Breast epithelium (tissue), 3 donors: ENCODE measurements around the gene ABTB2.

Source experiments
- POLR2A ChIP-seq: fragments of 450-650 bp; IDR thresholded peaks from one replicate; pipeline ENCODE4 v1.6.1; 2016; ENCODE audit warnings: antibody characterized with exemption, mild to moderate bottlenecking, moderate library complexity
- TF ChIP-seq, protein P1 (sequence below), 3 donors: fragments of 450-650 bp; IDR thresholded peaks; one replicate each; pipeline ENCODE4 v1.5.1; 2016 to 2017; ENCODE audit warnings: antibody characterized with exemption in 3 of 3, mild to moderate bottlenecking in 3 of 3, moderate library complexity in 3 of 3

DNA sequence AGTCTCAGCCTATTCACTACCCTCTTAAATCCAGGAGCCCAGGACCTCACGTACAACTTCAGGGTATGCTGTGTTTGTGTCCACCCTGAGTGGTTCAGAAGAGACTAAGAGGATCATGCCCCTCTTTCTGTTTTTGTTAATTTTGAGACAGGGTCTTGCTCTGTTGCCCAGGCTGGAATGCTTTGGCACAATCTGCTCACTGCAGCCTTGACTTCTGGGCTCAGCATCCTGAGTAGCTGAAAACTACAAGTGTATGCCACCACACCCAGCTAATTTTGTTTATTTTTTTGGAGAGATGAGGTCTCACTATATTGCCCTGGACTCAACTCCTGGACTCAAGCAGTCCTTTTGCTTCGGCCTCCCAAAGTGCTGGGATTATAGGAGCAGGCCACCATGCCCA, 133.9 kb downstream of the ABTB2 start:
- TF ChIP-seq, protein P1, sequence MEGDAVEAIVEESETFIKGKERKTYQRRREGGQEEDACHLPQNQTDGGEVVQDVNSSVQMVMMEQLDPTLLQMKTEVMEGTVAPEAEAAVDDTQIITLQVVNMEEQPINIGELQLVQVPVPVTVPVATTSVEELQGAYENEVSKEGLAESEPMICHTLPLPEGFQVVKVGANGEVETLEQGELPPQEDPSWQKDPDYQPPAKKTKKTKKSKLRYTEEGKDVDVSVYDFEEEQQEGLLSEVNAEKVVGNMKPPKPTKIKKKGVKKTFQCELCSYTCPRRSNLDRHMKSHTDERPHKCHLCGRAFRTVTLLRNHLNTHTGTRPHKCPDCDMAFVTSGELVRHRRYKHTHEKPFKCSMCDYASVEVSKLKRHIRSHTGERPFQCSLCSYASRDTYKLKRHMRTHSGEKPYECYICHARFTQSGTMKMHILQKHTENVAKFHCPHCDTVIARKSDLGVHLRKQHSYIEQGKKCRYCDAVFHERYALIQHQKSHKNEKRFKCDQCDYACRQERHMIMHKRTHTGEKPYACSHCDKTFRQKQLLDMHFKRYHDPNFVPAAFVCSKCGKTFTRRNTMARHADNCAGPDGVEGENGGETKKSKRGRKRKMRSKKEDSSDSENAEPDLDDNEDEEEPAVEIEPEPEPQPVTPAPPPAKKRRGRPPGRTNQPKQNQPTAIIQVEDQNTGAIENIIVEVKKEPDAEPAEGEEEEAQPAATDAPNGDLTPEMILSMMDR (IDR thresholded peaks at IDR 0.05): no peak
- no peak for TF ChIP-seq POLR2A
